IMR-90 (cell line): ENCODE results near the gene GALNT17. TPM values are rescaled to one million over a fixed set of nuclear protein-coding genes. Genes with fewer than 3 reads are reported as not detected.

Experiments
- ATAC-seq: fragments of 200-7000 bp; cut with Tn5 transposase; 2 replicates; pipeline ENCODE4 v1.9.1; 2020; ENCODE audit warnings: low read depth, mild to moderate bottlenecking, moderate library complexity
- BruUV-seq: library from RNA; stranded (reverse); fragments of 400-500 nt; replicated peaks from 2 replicates; lab custom pipeline; 2021; lab: Mats Ljungman, UMichigan
- CTCF ChIA-PET: fragments of 300-600 bp; formaldehyde crosslinking; extraction: SDS; loops from one replicate; lab custom pipeline; 2021; ENCODE audit warnings: antibody characterized with exemption; lab: Yijun Ruan, JAX
- POLR2A ChIA-PET: fragments of 300-600 bp; sonication (Branson Sonifier 250); formaldehyde crosslinking; loops from one replicate; lab custom pipeline; 2022; ENCODE audit warnings: antibody characterized with exemption; ENCODE audit not compliant: unreplicated experiment; lab: Charles Lee
- DNase-seq: peaks from one replicate; pipeline ENCODE4 v3.0.0; 2013
- H2AFZ ChIP-seq: replicated peaks from 2 replicates; pipeline ENCODE3; 2013; ENCODE audit warnings: low read length, mild to moderate bottlenecking; ENCODE audit not compliant: poor library complexity
- H2AK5ac ChIP-seq: 2 replicates; pipeline ENCODE4 v1.6.1; 2013; ENCODE audit warnings: low read depth, low read length, inconsistent platforms
- H2AK9ac ChIP-seq: replicated peaks from 2 replicates; pipeline ENCODE3; 2013; ENCODE audit warnings: mild to moderate bottlenecking, low read depth, low read length, moderate library complexity; ENCODE audit not compliant: poor library complexity
- H2BK120ac ChIP-seq: 2 replicates; pipeline ENCODE4 v1.6.1; 2013; ENCODE audit warnings: low read depth, low read length, inconsistent platforms
- H2BK15ac ChIP-seq: 3 replicates; pipeline ENCODE4 v1.6.1; 2013; ENCODE audit warnings: low read depth, low read length, inconsistent platforms
- H2BK20ac ChIP-seq: 2 replicates; pipeline ENCODE4 v1.6.1; 2013; ENCODE audit warnings: low read depth, mild to moderate bottlenecking, inconsistent platforms, low read length, moderate library complexity
- H2BK5ac ChIP-seq: 2 replicates; pipeline ENCODE4 v1.6.1; 2013; ENCODE audit warnings: mild to moderate bottlenecking, low read depth, low read length, inconsistent platforms; ENCODE audit not compliant: poor library complexity, severe bottlenecking
- H3K14ac ChIP-seq: replicated peaks from 2 replicates; pipeline ENCODE4 v1.6.1; 2013; ENCODE audit warnings: low read depth, low read length, inconsistent platforms
- H3K18ac ChIP-seq: 2 replicates; pipeline ENCODE4 v1.6.1; 2013; ENCODE audit warnings: low read depth, low read length, control low read depth
- H3K23ac ChIP-seq: 2 replicates; pipeline ENCODE4 v1.6.1; 2013; ENCODE audit warnings: low read depth, low read length, inconsistent platforms
- H3K27ac ChIP-seq: 2 replicates; pipeline ENCODE4 v1.5.1; 2013; ENCODE audit warnings: mild to moderate bottlenecking, control low read depth, low read length; ENCODE audit not compliant: insufficient read depth
- H3K27me3 ChIP-seq: 2 replicates; pipeline ENCODE4 v1.6.1; 2013; ENCODE audit warnings: low read length; ENCODE audit not compliant: control insufficient read depth, insufficient read depth
- H3K36me3 ChIP-seq: 2 replicates; pipeline ENCODE4 v1.6.1; 2013; ENCODE audit warnings: low read length, mixed read lengths; ENCODE audit not compliant: control insufficient read depth, insufficient read depth
- H3K4ac ChIP-seq: 2 replicates; pipeline ENCODE4 v1.6.1; 2013; ENCODE audit warnings: low read depth, low read length, inconsistent platforms
- H3K4me1 ChIP-seq: 2 replicates; pipeline ENCODE4 v1.6.1; 2013; ENCODE audit warnings: low read length, mixed read lengths; ENCODE audit not compliant: control insufficient read depth, insufficient read depth
- H3K4me2 ChIP-seq: 2 replicates; pipeline ENCODE4 v1.6.1; 2013; ENCODE audit warnings: low read depth, mild to moderate bottlenecking, control low read depth, low read length, moderate library complexity
- H3K4me3 ChIP-seq: 2 replicates; pipeline ENCODE4 v1.5.1; 2013; ENCODE audit warnings: low read depth, mild to moderate bottlenecking, control low read depth, low read length, moderate library complexity; ENCODE audit not compliant: insufficient read depth
- H3K56ac ChIP-seq: 2 replicates; pipeline ENCODE4 v1.6.1; 2013; ENCODE audit warnings: low read length, inconsistent platforms; ENCODE audit not compliant: insufficient read depth; ENCODE audit errors: extremely low read depth
- H3K79me1 ChIP-seq, 2 experiments: 2 replicates each; pipeline ENCODE4 v1.6.1; 2013; ENCODE audit warnings: low read length in 2 of 2, inconsistent platforms in 1 of 2, low read depth in 1 of 2
- H3K9ac ChIP-seq: 2 replicates; pipeline ENCODE4 v1.6.1; 2013; ENCODE audit warnings: low read depth, low read length, control low read depth
- H3K9me1 ChIP-seq: 2 replicates; pipeline ENCODE4 v1.6.1; 2013; ENCODE audit warnings: low read length, inconsistent platforms; ENCODE audit not compliant: insufficient read depth
- H3K9me3 ChIP-seq: 2 replicates; pipeline ENCODE4 v1.6.1; 2013; ENCODE audit warnings: low read length; ENCODE audit not compliant: control insufficient read depth, insufficient read depth
- H4K20me1 ChIP-seq: 2 replicates; pipeline ENCODE4 v1.6.1; 2013; ENCODE audit warnings: low read length, inconsistent platforms; ENCODE audit not compliant: insufficient read depth
- H4K5ac ChIP-seq: 2 replicates; pipeline ENCODE4 v1.6.1; 2013; ENCODE audit warnings: mild to moderate bottlenecking, low read depth, low read length, control low read depth
- H4K8ac ChIP-seq, 2 experiments: 2 replicates each; pipeline ENCODE4 v1.6.1; 2013; ENCODE audit warnings: low read depth in 2 of 2, low read length in 2 of 2, control low read depth in 1 of 2, inconsistent platforms in 1 of 2
- H4K91ac ChIP-seq: 2 replicates; pipeline ENCODE4 v1.6.1; 2013; ENCODE audit warnings: low read depth, low read length, inconsistent platforms; ENCODE audit not compliant: insufficient read depth
- BHLHE40 ChIP-seq: fragments of 150-350 bp; IDR thresholded peaks from 2 replicates; pipeline ENCODE4 v1.6.1; 2016; ENCODE audit warnings: mild to moderate bottlenecking, low read depth, low read length
- CEBPB ChIP-seq: IDR thresholded peaks from 2 replicates; pipeline ENCODE4 v1.6.1; 2012; ENCODE audit warnings: low read depth, low read length, improper control_type of control experiment
- CTCF ChIP-seq: conservative IDR thresholded peaks from 2 replicates; pipeline ENCODE4 v1.5.1; 2012; ENCODE audit warnings: mild to moderate bottlenecking, low read depth, low read length, improper control_type of control experiment
- ELK1 ChIP-seq: fragments of 150-350 bp; IDR thresholded peaks from 2 replicates; pipeline ENCODE4 v1.6.1; 2016; ENCODE audit warnings: low read depth, mild to moderate bottlenecking, low read length, moderate library complexity, borderline replicate concordance
- FOS ChIP-seq: fragments of 150-350 bp; IDR thresholded peaks from 2 replicates; pipeline ENCODE4 v1.6.1; 2016; ENCODE audit warnings: low read depth, low read length
- MAFK ChIP-seq: IDR thresholded peaks from 2 replicates; pipeline ENCODE4 v1.6.1; 2012; ENCODE audit warnings: low read depth, low read length, improper control_type of control experiment
- MAZ ChIP-seq: IDR thresholded peaks from 2 replicates; pipeline ENCODE4 v1.6.1; 2012; ENCODE audit warnings: low read depth, mild to moderate bottlenecking, low read length, improper control_type of control experiment, moderate library complexity, borderline replicate concordance
- NFE2L2 ChIP-seq: fragments of 150-350 bp; IDR thresholded peaks from 2 replicates; pipeline ENCODE4 v1.6.1; 2016; ENCODE audit warnings: low read depth, mild to moderate bottlenecking, low read length
- POLR2A ChIP-seq: IDR thresholded peaks from 2 replicates; pipeline ENCODE4 v1.6.1; 2012; ENCODE audit warnings: mild to moderate bottlenecking, low read depth, low read length
- RAD21 ChIP-seq: IDR thresholded peaks from 2 replicates; pipeline ENCODE4 v1.6.1; 2012; ENCODE audit warnings: low read length, improper control_type of control experiment
- RCOR1 ChIP-seq: IDR thresholded peaks from 2 replicates; pipeline ENCODE4 v1.6.1; 2012; ENCODE audit warnings: mild to moderate bottlenecking, low read length, improper control_type of control experiment; ENCODE audit not compliant: insufficient replicate concordance
- RFX5 ChIP-seq: IDR thresholded peaks from 2 replicates; pipeline ENCODE4 v1.8.0; 2012; ENCODE audit warnings: low read depth, mild to moderate bottlenecking, low read length, moderate library complexity
- SMC3 ChIP-seq: fragments of 150-350 bp; IDR thresholded peaks from 2 replicates; pipeline ENCODE4 v1.6.1; 2016; ENCODE audit warnings: low read depth, mild to moderate bottlenecking, antibody characterized with exemption, low read length, moderate library complexity
- USF2 ChIP-seq: fragments of 150-350 bp; IDR thresholded peaks from 2 replicates; pipeline ENCODE4 v1.6.1; 2017; ENCODE audit warnings: mild to moderate bottlenecking, antibody characterized with exemption, low read length, low read depth
- WGBS, 2 experiments: methylation state at CpG; one replicate each; pipeline versions ENCODE4 v1.1.5 to v1.1.7; 2013; ENCODE audit warnings: missing lambda C conversion rate in 2 of 2; ENCODE audit not compliant: insufficient read length in 1 of 2; ENCODE audit errors: extremely low coverage in 2 of 2; 5-methylcytosine and 5-hydroxymethylcytosine counted together
- dilution Hi-C: fragments of 300-500 bp; cut with HindIII; formaldehyde crosslinking; loops from one replicate; pipeline ENCODE4 v1.14.3; 2018; ENCODE audit warnings: low sequenced_read_pairs; ENCODE audit not compliant: unreplicated experiment
- in situ Hi-C: fragments of 300-500 bp; cut with MboI; formaldehyde crosslinking; loops from 3 replicates; pipeline ENCODE4 v1.14.3; 2019; ENCODE audit warnings: low sequenced_read_pairs, inconsistent platforms, mixed read lengths
- intact Hi-C: fragments of 100-400 bp; cut with micrococcal nuclease; formaldehyde crosslinking; loops from 2 replicates; pipeline ENCODE4 v1.10.0; 2022
- polyA plus RNA-seq, 3 experiments: library from polyadenylated mRNA; depleted of rRNA; stranded (reverse); fragments of >200 nt; gene quantifications; 2 replicates each; pipeline ENCODE4 v1.2.3, GENCODE V29; 2012; ENCODE audit warnings: low replicate concordance in 1 of 3
- total RNA-seq: library from RNA; depleted of rRNA; stranded (reverse); fragments of >200 nt; gene quantifications from 2 replicates; pipeline ENCODE4 v1.2.3, GENCODE V29; 2012

GALNT17 gene
- total and polyA plus RNA-seq, 2 of the 4 experiments (the other 2 are of a cell fraction), result not detected

GRCh38 chr7:71566376-71566775 lies 434.4 kb downstream of the GALNT17 start:
- DNase-seq (no peak), ATAC-seq (no peak)
- no peaks in the 10 kb centered on the region for H3K4me1 ChIP-seq
- H3K27ac ChIP-seq, result no peak overlapping the region
- intact Hi-C loops (no loop called here), dilution Hi-C loops (no loop called here), in situ Hi-C loops (no loop called here)
- no peak overlapping the region for H2AK9ac ChIP-seq
- BruUV-seq, result no TSS peak
- no peak overlapping the region for H2BK120ac ChIP-seq
- TF ChIP-seq NFE2L2 (no peak), MAFK (no peak), RCOR1 (no peak), RFX5 (no peak), FOS (no peak), USF2 (no peak), RAD21 (no peak), MAZ (no peak), ELK1 (no peak), CTCF (no peak), SMC3 (no peak), POLR2A (no peak), CEBPB (no peak), BHLHE40 (no peak)
- H2BK5ac ChIP-seq, result no peak overlapping the region
- H4K5ac ChIP-seq, result no peak overlapping the region
- no peak overlapping the region for H2AK5ac ChIP-seq
- H2BK20ac ChIP-seq, result no peak overlapping the region
- no peak overlapping the region for H3K4me3 ChIP-seq
- H3K4me2 ChIP-seq, result no peak overlapping the region
- 40% methylated on average over 1 of the region's 8 CpGs; no CpG with 5 or more reads in 1 of the 2 experiments for WGBS, 2 experiments
- no peak overlapping the region for H3K9ac ChIP-seq
- no peaks in the 10 kb centered on the region for H3K79me1 ChIP-seq
- H3K56ac ChIP-seq, result no peak overlapping the region
- H3K14ac ChIP-seq, result no peak overlapping the region
- no peak overlapping the region for H4K8ac ChIP-seq
- no peak overlapping the region for H3K23ac ChIP-seq
- H3K4ac ChIP-seq, result no peak overlapping the region
- POLR2A ChIA-PET, result interaction anchor here (0.5 kb wide), 1 partner anchor 181 kb away, joined by 4 read pairs; no protein-coding TSS in a partner anchor
- no peaks in the 10 kb centered on the region for H4K20me1 ChIP-seq
- CTCF ChIA-PET, result no interaction called here
- H3K9me3 ChIP-seq, result peaks cover 30% of the 10 kb centered on the region
- H2BK15ac ChIP-seq, result no peak overlapping the region
- H3K18ac ChIP-seq, result no peak overlapping the region
- no peaks in the 10 kb centered on the region for H3K36me3 ChIP-seq
- no peak overlapping the region for H4K91ac ChIP-seq
- no peaks in the 10 kb centered on the region for H3K9me1 ChIP-seq
- H2AFZ ChIP-seq, result no peak overlapping the region
- no peaks in the 10 kb centered on the region for H3K27me3 ChIP-seq
